Neural cell (in vitro differentiated cells): Measurements from ENCODE around the gene SPI1. TPM values are rescaled to one million over a fixed set of nuclear protein-coding genes. Genes with fewer than 3 reads are reported as not detected.

Experiments used
- H2AFZ ChIP-seq: fragments of 200-600, 300-800 bp; sonication (generic), shearing (Covaris generic); 2 replicates; pipeline ENCODE4 v1.6.0; 2014; ENCODE audit warnings: low read depth, mild to moderate bottlenecking, antibody characterized with exemption, low read length, moderate library complexity
- H3F3A ChIP-seq: fragments of 200-600 bp; shearing (Covaris generic); 2 replicates; pipeline ENCODE4 v1.6.1; 2016; ENCODE audit warnings: mild to moderate bottlenecking, moderate library complexity, mixed read lengths, antibody characterized with exemption, low read length; ENCODE audit not compliant: insufficient read depth, poor library complexity, severe bottlenecking
- H3K27ac ChIP-seq: fragments of 200-600, 300-800 bp; sonication (generic), shearing (Covaris generic); 2 replicates; pipeline ENCODE4 v1.5.1; 2014; ENCODE audit warnings: mild to moderate bottlenecking, low read length, moderate library complexity
- H3K27me3 ChIP-seq: fragments of 300-800, 200-600 bp; sonication (generic), shearing (Covaris generic); 2 replicates; pipeline ENCODE4 v1.6.0; 2014; ENCODE audit warnings: mild to moderate bottlenecking, low read depth, low read length, moderate library complexity; ENCODE audit not compliant: insufficient read depth
- H3K36me3 ChIP-seq: fragments of 300-800, 200-600 bp; sonication (generic), shearing (Covaris generic); 2 replicates; pipeline ENCODE4 v1.5.1; 2014; ENCODE audit warnings: mild to moderate bottlenecking, antibody characterized with exemption, low read length, moderate library complexity; ENCODE audit not compliant: insufficient read depth
- H3K4me2 ChIP-seq: fragments of 300-800, 200-600 bp; sonication (generic), shearing (Covaris generic); 2 replicates; pipeline ENCODE4 v1.6.0; 2014; ENCODE audit warnings: mild to moderate bottlenecking, low read length
- H3K4me3 ChIP-seq: fragments of 300-800, 200-600 bp; sonication (generic), shearing (Covaris generic); 2 replicates; pipeline ENCODE4 v1.5.1; 2014; ENCODE audit warnings: mild to moderate bottlenecking, low read length, moderate library complexity
- H3K79me2 ChIP-seq: fragments of 200-600 bp; shearing (Covaris generic); replicated peaks from 2 replicates; pipeline ENCODE4 v1.6.0; 2014; ENCODE audit warnings: mild to moderate bottlenecking, low read length, moderate library complexity; ENCODE audit not compliant: insufficient read depth
- H3K9ac ChIP-seq: fragments of 300-800, 200-600 bp; sonication (generic), shearing (Covaris generic); 2 replicates; pipeline ENCODE4 v1.6.1; 2016; ENCODE audit warnings: mild to moderate bottlenecking, low read length, mixed read lengths
- H3K9me2 ChIP-seq: fragments of 200-600 bp; shearing (Covaris generic); 2 replicates; pipeline ENCODE4 v1.6.1; 2016; ENCODE audit warnings: mild to moderate bottlenecking, low read length, mixed read lengths; ENCODE audit not compliant: insufficient read depth
- H3K9me3 ChIP-seq: fragments of 200-600, 300-800 bp; sonication (generic), shearing (Covaris generic); 2 replicates; pipeline ENCODE4 v1.6.1; 2016; ENCODE audit warnings: mild to moderate bottlenecking, mixed run types, low read length, moderate library complexity, mixed read lengths
- H4K20me1 ChIP-seq: fragments of 200-600 bp; shearing (Covaris generic); 2 replicates; pipeline ENCODE4 v1.6.1; 2016; ENCODE audit warnings: mild to moderate bottlenecking, mixed run types; ENCODE audit not compliant: insufficient read depth
- CTCF ChIP-seq: fragments of 450-650 bp; IDR thresholded peaks from 2 replicates; pipeline ENCODE4 v1.5.1; 2014; ENCODE audit warnings: antibody characterized with exemption, mild to moderate bottlenecking, moderate library complexity; ENCODE audit not compliant: poor library complexity, severe bottlenecking
- EP300 ChIP-seq: fragments of 450-650 bp; conservative IDR thresholded peaks from 2 replicates; pipeline ENCODE4 v1.6.1; 2014; ENCODE audit warnings: antibody characterized with exemption, mild to moderate bottlenecking, moderate library complexity; ENCODE audit not compliant: poor library complexity, severe bottlenecking
- EZH2 ChIP-seq: fragments of 200-600, 300-800 bp; shearing (Covaris generic), sonication (generic); IDR thresholded peaks from 2 replicates; pipeline ENCODE4 v1.6.1; 2014; ENCODE audit warnings: antibody characterized with exemption, low read length, borderline replicate concordance, mild to moderate bottlenecking; ENCODE audit not compliant: insufficient read depth, poor library complexity, severe bottlenecking
- MXI1 ChIP-seq: fragments of 450-650 bp; conservative IDR thresholded peaks from 2 replicates; pipeline ENCODE4 v1.6.1; 2014; ENCODE audit warnings: antibody characterized with exemption, mild to moderate bottlenecking; ENCODE audit not compliant: poor library complexity, severe bottlenecking
- POLR2AphosphoS5 ChIP-seq: IDR thresholded peaks from 2 replicates; pipeline ENCODE4 v1.6.1; 2012
- RAD21 ChIP-seq: fragments of 450-650 bp; conservative IDR thresholded peaks from 2 replicates; pipeline ENCODE4 v1.6.1; 2014; ENCODE audit warnings: antibody characterized with exemption, mild to moderate bottlenecking, moderate library complexity
- REST ChIP-seq: IDR thresholded peaks from 2 replicates; pipeline ENCODE4 v1.6.1; 2012; ENCODE audit warnings: borderline replicate concordance
- SMC3 ChIP-seq: fragments of 450-650 bp; conservative IDR thresholded peaks from 2 replicates; pipeline ENCODE4 v1.6.1; 2014; ENCODE audit warnings: antibody characterized with exemption, mild to moderate bottlenecking, moderate library complexity; ENCODE audit not compliant: poor library complexity
- TAF1 ChIP-seq: IDR thresholded peaks from 2 replicates; pipeline ENCODE4 v1.6.1; 2012; ENCODE audit warnings: low read depth
- polyA plus RNA-seq: library from polyadenylated mRNA; depleted of rRNA; stranded (reverse); fragments of >200 nt; gene quantifications from 2 replicates; pipeline ENCODE4 v1.2.3, GENCODE V29; 2014

The SPI1 gene
- polyA plus RNA-seq, 1 donor from 2014 or later, result not detected

DNA sequence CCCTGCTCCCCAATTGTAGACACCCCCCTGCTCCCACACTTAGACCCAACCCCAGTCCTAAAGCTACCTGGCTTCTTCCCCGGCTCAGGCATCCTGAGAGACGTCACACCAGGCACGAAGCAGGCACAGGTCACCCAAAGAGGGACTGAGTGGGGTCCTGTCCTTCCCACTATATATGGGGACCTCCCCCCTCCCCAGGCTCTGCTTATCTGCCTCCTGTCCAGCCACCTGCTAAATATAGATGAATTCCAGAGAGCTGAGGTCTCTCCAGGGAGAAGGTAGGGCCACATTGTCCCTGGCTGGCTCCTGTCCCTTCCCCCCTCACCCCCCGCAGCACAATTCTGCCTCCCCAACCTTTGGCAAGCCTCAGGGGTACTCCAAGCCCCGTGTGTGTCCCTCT lies 25.8 kb downstream of the SPI1 start, which contains the start of gene MYBPC3:
TSS of gene MYBPC3 (minus strand) at position 147 of the 400 bp plus-strand sequence. CDS start at position 92, 55 bp downstream.
- Histone ChIP-seq H3K27me3 (no peaks in the 10 kb centered on the region), H3K4me2 (no peak within 1 kb of the TSS), H3K79me2 (no peaks in the 10 kb centered on the region), H3K9me3 (no peaks in the 10 kb centered on the region), H3K36me3 (no peaks in the 10 kb centered on the region), H3F3A (no peaks in the 10 kb centered on the region), H4K20me1 (no peaks in the 10 kb centered on the region), H2AFZ (no peak within 1 kb of the TSS), H3K9me2 (no peaks in the 10 kb centered on the region), H3K9ac (no peak within 1 kb of the TSS), H3K27ac (no peak within 1 kb of the TSS), H3K4me3 (no peak within 1 kb of the TSS)
- no peak for TF ChIP-seq POLR2AphosphoS5
- TF ChIP-seq REST, result no peak
- TF ChIP-seq RAD21, result no peak
- no peak for TF ChIP-seq EZH2
- no peak for TF ChIP-seq SMC3
- TF ChIP-seq EP300, result no peak
- no peak for TF ChIP-seq TAF1
- TF ChIP-seq MXI1, result no peak
- no peak for TF ChIP-seq CTCF

DNA sequence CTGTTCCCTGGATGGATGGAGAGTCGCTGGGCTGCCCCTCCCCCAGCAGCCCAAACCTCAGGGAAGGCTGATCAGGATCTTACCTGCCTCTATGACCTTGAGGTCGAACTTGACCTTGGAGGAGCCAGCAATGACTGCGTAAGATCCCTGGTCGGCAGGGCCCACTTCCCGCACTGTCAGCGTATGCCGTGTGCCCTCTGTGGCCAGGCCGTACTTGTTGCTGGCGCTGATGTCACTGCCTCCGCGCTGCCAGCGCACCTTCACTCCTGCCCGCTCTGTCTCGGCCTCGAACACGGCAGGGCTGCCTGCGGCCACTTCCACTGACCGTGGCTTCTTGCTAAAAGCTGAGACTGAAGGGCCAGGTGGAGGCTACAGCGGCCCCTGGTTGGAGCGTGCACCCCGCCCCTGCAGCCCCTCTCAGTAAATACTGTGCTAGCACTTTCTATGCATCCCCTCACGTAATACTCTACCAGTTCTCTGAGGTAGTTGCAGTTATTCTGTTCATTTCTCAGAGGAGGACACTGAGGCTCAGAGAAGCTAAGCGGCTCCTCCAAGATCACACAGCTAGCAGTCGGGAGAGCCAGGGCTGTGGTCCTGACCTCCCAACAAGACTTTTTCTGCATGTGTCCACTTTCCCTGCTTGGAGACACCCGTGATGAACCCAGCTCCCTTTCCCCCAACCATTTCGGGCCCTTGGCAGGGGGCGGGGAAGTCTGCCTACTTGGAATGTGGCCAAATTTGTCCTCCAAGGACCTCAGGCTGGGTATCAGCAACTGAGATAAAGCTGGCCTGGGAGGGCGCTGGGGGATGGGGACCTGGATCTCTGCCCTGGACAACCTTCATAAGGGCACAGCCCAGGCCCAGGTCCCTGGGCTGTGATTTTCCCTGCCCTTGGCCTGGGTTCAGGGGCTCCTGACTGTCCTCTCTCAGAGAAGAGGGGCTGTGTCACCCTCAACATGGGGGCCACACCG lies 26.9 kb downstream of the SPI1 start:
- TF ChIP-seq EP300 (no peak), SMC3 (no peak), MXI1 (no peak), EZH2 (no peak), REST (no peak), TAF1 (no peak), CTCF (no peak), POLR2AphosphoS5 (no peak), RAD21 (no peak)
- H3K79me2 ChIP-seq, result no peaks in the 10 kb centered on the region
- no peaks in the 10 kb centered on the region for H3F3A ChIP-seq
- H3K27ac ChIP-seq, result no peak overlapping the region
- H3K27me3 ChIP-seq, result no peaks in the 10 kb centered on the region
- no peak overlapping the region for H3K4me2 ChIP-seq
- no peaks in the 10 kb centered on the region for H4K20me1 ChIP-seq
- H3K9me2 ChIP-seq, result no peaks in the 10 kb centered on the region
- no peak overlapping the region for H2AFZ ChIP-seq
- no peaks in the 10 kb centered on the region for H3K9me3 ChIP-seq
- no peaks in the 10 kb centered on the region for H3K36me3 ChIP-seq
- no peak overlapping the region for H3K9ac ChIP-seq
- no peak overlapping the region for H3K4me3 ChIP-seq
